D341Med (cell line): ENCODE data around the gene SORD.
A peak's percentile ranks its signal among the peaks of the same experiment; 100 is the strongest.
"Not testable (repeated sequence)": the region's sequence is repeated elsewhere in the genome, so short reads cannot be mapped to it uniquely, and the experiment has no call there.

Experiments used
- DNase-seq: peaks from one replicate; pipeline ENCODE4 v3.0.0; 2012; ENCODE audit warnings: low spot score

The SORD gene

DNA sequence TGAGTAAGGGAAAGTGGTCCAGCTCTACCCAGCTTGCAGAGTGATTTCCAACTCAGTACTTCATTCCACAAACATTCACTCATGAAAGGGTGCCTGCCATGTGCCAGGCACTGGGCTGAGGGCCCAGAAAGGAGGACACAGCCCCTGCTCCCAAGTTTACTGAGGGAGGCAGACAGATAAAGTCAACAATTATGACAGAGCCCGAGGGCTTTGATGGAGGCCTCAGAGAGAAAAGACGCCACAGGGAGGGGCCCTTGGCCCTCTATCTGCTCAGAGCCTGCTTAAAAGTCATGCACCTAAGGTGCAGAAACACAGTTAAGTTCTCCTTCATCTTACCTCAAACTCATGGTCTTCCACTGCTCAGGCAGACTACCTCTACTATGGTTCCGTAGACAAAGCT lies 1.7 kb downstream of the SORD start:
- not testable (repeated sequence) for DNase-seq

DNA sequence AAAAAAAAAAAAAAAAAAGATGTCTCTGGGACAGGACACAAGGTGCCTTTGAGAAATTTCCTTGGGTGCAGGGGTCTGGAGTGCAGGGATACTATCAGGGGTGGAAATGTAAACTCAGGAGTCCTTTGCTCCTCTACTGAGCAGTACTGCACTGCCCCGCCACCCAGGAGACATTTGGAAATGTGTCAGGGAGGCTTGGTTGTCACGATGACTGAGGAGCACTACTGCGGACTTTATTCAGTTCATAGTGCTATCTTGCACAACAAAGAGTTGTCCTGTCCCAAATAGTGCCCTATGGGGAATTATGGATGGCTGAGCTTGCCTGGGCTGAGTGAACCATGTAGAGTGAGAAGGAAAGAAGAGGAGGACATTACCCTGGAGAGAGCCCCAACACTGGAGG lies 2.6 kb downstream of the SORD start:
- DNase-seq = not testable (repeated sequence)

DNA sequence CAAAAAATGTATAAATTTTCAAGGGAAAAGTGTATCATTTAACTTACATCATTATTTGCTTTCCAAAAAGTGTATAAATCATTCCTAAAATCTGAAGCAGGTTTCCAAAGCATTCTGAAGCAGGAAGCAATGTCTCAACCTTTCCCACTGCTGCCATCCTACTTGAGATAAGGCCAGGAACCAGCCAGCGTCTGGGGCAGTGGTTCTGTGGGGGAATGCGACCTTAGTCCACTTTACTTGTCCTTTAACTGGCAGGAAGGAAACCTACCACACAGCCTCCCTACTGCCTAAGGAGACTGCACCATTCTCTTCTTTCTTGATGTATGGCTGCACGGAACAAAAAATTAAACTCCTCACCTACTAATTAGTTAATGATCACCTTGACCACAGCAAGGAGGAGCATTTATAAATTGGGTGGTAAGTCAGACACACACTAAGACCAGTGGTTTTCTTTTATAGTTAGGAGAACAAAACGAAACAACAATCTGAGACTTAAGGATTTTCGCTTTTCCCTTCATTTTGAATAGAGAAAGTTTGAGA lies 3.7 kb downstream of the SORD start:
- no peak for DNase-seq

DNA sequence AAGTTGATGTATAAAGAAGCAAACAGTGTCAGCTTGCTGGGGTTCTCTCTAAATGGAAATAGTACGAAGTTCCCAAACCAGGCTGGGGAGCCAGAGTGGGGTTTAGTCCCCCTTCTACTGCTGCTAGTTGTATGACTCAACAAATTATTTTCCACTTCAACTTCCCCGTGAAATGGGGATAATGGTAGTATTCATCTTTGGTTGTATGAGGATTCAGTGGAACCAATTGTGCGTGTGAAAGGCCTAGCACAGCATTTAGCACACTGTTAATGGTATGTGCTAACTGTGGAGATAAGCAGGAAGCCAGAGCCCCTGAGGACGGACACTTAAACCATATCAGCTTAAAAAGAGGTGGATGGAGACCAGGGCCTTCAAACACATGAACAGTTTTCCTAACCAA lies 4.2 kb downstream of the SORD start:
- DNase-seq = no peak

DNA sequence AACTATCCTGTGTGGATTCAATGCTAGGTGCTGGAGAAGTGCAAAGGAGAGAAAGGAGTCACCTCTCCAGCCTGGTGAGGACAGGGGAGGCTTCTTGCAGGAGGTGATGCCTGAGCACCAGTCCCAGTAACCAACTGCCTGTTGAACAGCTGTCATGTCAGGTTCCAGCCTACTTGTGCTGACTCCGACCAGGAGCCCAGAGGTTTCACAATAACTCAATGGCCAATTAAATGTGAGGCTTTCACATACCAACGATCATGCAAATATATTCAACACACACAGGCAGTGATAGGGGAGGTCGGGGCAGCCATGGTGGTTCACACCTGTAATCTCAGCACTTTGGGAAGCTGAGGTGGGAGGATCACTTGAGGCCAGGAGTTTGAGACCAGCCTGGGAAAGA lies 7.7 kb downstream of the SORD start:
- DNase-seq = no peak

DNA sequence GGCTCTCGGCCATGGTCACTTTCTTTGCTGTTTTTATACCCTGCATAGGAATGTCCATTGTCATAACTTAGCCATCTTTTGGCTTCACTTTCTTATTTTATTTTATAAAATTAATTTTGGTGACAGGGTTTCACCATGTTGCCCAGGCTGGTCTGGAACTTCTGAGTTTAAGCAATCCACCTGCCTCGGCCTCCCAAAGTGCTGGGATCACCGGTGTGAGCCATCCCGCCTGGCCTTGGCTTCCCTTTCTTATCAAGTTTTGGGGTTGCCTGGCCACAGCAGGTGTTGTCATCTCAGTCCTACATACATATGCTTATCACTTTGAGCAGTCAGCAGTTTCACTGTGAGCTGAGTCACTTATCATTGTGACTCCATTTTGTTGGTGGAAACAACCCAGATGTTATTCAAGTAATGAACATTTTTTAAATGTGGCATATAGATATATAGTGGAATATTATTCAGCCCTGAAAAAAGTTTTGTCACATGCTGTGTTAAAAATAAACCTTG lies 8.6 kb downstream of the SORD start:
- not testable (repeated sequence) for DNase-seq

DNA sequence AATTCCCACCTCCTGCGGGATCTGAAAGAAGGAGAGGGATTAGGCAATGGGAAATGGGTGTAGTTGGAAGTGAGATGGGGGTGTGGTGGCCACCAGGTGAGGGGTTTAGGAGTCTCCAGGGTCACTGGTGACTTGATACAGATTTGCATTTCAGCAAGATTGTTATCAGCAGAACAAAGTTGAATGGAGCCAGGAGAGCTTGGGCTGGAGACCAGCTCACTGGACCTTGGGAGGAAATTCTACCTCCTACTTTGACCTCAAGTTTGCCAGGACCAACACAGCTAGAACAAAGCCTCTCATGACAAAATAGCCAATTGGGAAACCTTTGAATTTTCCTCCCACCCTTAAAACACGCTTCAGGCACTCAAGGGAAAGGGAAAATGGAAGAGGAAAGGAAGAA lies 9.5 kb downstream of the SORD start:
- not testable (repeated sequence) for DNase-seq

DNA sequence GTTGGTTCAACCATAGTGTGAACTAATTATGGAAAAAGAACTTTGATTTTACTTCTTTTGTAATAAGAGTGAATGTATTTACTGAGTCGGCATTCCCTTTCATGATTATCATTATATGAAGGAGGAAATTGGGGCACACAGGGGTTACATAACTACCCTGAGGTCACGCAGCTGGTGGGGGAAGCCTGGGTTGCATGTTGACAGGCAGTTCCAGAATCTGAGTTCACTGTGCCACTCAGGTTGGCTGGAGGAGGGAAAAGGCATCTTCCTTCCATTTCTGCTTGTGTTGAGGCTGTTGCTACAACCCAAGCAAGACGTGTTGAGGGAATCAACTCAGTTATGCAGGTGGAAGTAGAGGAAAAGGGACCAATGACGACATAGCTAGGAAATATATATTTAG lies 11.1 kb downstream of the SORD start:
- DNase-seq = not testable (repeated sequence)

DNA sequence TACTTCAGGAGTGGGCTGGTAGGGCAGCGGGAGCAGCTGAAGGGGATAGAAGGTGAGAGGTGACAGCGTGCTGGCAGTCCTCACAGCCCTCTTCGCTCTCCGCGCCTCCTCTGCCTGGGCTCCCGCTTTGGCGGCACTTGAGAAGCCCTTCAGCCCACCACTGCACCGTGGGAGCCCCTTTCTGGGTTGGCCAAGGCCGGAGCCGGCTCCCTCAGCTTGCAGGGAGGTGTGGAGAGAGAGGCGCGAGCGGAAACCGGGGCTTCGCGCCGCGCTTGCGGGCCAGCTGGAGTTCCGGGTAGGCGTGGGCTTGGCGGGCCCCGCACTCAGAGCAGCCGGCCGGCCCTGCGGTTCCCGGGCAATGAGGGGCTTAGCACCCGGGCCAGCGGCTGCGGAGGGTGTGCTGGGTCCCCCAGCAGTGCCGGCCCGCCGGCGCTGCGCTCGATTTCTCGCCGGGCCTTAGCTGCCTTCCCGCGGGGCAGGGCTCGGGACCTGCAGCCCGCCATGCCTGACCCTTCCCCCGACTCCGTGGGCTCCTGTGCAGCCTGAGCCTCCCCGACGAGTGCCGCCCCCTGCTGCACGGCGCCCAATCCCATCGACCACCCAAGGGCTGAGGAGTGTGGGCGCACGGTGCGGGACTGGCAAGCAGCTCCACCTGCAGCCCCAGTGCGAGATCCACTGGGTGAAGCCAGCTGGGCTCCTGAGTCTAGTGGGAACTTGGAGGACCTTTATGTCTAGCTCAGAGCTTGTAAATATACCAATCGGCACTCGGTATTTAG lies 11.8 kb downstream of the SORD start:
- not testable (repeated sequence) for DNase-seq

DNA sequence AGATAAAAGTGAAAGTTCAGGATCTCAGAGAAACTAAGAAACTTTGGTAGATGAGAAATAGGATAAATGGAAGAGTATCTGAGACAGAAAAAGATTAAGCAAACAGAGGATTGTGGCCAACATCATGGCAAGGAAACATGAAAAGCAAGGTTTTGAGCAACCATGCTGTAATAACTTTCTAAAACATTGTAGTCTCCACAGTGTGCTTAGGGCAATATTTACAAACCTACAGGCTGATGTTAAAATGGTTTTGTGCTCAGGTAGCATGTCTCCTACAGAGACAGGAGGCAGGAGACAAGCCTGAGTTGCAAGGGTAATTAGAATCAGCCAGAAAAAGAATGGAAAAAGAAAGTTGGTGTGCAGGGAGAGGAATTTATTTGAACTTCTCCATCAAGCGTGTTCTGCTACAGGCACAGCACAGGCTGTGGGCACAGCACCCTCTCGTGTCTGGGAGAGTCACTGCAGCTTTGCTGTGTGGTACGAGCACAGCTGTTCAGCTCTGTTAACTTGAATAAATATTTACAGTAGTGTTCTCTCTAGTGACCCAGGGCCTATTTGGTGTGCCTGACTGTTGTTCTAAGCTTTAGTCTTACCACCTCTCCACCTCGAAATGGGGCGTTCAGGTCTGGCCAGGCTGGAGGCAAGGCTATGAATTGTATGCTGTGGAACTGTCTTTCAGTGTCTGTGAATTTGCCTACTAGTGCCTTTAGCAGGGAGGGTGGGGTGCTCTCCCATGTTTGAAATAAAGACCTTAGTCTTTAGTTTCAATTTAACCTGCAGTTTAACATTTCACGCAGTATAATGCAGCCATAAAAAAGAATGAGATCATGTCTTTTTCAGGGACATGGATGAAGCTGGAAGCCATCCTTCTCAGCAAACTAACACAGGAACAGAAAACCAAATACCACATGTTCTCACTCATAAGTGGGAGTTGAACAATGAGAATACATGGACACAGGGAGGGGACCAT lies 14.1 kb downstream of the SORD start:
- DNase-seq = peak; percentile 68

DNA sequence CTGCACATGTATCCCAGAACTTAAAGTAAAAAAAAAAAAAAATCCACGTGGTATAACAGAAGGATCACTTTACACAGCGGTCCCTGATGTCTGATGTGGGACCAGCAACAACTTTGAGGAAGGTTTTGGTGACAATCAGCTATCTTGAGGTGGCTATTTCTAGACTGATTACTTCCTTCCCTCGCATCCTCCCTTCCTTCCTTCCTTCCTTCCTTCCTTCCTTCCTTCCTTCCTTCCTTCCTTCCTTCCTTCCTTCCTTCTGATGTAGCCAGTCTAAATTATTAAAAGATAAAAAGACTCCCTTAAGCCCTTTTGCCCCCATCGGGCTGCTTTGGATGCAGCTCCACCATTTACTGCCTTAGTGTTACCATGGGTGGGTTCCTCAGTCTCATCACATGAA lies 14.9 kb downstream of the SORD start:
- DNase-seq = no peak

DNA sequence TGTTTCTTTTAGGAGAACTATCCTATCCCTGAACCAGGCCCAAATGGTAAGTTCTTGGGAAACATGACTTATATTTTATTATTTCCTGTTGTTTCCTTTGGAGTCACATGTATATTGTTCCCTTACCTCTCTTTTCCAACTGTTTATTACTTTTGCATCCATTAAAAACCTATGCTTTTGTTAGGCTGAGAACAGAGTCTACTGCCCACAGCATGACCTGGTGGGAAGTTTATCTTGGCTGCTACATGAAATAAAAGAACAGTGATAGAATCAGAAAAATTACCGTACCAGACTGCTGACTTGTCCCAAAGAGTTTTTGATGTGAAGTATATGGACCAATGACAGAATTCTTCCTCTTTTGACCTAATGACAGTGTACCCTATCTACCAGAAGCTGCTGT lies 17.4 kb downstream of the SORD start:
- DNase-seq = not testable (repeated sequence)

DNA sequence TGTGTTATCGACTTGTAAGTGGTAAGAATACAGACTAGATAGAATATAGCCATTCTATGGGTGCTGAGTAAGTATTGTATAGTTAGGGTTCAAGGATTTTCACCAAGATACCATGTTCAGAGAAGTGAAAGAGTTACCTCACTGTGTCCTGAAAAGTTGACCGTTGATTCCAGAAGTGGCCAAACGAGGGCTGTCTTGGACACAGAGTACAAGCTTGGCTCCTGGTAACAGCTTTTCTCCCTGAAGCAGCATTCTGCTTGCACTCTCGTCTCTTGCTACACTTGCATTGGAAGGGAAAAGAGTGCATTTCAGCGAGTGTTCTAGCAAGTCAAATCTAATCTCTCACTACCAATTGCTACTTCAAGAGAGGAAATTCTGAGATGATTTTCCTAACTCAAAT lies 18.5 kb downstream of the SORD start:
- not testable (repeated sequence) for DNase-seq

DNA sequence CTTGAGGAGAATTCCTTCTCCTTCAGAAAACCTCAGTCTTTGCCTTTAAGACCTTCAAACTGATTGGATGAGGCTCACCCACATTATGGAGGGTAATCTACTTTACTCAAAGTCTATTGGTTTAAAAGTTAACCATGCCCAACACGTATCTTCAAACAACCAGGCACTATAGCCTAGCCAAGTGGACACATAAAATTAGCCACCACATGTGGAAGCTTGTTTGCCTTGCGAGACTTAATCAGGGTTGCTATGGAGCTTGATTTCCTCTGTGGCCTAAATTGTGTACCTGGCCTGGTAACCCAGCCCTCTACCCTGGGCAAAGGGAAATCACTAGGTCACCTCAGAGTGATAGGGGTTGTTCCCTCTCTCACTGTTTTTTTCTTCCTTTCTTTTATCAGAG lies 19.9 kb downstream of the SORD start:
- DNase-seq = not testable (repeated sequence)

DNA sequence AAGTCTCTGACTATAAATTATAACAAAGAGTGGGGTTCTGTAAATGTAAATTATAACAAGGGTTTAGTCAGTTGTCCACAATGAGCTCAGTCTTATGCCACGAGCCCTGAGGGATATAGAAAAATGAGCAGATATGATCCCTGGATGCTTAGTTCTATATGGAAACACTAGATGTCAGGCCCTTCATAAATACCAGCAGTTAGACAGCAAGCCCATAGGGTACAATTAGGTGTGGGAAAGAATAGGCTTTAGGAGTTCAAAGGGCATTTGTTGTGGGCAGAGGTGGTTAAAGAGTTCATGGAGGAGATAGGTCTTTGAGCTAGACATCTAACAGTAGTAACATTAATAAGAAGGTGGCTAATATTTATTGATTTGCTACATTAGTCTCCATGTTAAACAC lies 21.3 kb downstream of the SORD start:
- DNase-seq = not testable (repeated sequence)

DNA sequence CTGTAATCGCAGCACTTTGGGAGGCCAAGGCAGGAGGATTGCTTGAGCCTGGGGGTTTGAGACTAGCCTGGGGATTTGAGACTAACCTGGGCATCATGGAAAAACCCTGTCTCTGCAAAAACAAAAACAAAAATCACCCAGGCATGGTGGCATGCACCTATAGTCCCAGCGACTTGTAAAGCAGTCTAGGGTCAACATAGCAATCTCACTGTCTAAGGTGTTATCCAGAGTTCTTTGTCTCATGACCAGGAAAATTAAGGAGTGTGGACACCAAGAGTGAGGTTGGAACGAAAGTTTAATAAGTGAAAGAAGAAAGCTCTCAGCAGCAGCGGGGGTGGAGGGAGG lies 25.4 kb downstream of the SORD start:
- DNase-seq = not testable (repeated sequence)

DNA sequence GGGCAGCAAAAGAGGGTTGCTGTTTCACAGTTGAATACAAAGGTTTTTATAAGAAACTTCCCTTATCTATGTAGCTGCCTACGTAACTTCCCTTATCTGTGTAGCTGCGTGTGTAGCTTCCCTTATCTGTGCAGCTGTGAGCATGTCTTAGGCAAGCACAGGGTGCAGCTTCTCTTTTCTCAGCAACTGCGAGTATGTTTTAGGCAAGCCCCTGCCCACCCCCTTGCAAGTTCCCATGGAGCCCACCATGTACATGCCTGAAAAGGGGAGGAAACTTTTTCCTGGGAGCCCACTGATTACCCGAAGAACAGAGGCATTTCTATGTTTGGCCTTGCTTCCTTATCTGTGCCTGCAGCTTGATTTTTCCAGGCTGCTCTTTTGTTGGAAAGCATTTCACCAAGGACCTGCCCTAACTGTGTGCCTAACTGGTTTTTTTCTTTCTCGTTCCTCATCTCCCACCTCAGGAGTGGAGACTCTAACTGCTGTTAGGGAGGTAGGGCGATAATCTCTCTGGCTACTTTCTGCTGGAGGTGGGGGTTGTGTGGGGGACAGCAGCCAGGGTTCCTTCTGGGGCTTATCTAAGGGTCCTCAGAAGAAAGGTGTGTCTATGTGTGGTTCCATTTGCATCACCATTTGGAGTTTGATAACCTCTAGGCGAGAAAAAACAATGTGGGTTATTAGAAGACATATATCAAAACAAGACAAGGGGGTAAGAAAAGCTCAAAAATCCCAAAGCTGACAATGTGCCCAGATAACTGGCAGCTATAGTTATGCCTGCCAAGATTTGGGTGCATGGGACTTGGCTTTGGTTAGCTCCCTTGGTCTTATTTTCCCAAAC lies 26.0 kb downstream of the SORD start:
- DNase-seq = no peak

DNA sequence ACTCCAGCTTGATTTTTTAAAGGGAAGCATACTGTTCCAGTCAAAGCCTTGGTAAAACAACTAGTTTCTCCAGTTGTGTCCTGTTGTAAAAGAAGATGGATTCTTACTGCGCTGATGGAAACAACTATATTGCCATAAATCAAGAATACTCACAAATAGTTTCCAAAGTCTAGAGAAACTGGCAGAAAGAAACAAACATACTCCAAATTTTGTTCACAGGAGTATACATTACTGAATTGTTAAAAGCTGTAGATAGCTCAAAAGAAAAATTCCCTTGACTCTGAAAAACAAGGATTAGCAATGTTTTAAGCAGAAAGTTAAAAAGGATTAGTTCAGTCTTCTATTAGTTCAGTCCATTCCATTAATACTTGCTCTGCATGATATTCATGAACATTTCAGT lies 27.6 kb downstream of the SORD start:
- DNase-seq = no peak

DNA sequence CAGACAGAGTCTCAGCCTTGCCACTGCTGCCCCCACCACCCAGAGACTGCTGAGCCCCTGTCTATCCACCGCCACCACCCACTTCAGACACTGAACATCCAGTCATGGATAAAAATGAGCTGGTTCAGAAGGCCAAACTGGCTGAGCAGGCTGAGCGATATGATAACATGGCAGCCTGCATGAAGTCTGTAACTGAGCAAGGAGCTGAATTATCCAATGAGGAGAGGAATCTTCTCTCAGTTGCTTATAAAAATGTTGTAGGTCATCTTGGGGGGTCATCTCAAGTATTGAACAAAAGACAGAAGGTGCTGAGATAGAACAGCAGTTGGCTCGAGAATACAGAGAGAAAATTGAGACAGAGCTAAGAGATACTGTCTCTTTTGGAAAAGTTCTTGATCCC lies 29.7 kb downstream of the SORD start:
- not testable (repeated sequence) for DNase-seq

DNA sequence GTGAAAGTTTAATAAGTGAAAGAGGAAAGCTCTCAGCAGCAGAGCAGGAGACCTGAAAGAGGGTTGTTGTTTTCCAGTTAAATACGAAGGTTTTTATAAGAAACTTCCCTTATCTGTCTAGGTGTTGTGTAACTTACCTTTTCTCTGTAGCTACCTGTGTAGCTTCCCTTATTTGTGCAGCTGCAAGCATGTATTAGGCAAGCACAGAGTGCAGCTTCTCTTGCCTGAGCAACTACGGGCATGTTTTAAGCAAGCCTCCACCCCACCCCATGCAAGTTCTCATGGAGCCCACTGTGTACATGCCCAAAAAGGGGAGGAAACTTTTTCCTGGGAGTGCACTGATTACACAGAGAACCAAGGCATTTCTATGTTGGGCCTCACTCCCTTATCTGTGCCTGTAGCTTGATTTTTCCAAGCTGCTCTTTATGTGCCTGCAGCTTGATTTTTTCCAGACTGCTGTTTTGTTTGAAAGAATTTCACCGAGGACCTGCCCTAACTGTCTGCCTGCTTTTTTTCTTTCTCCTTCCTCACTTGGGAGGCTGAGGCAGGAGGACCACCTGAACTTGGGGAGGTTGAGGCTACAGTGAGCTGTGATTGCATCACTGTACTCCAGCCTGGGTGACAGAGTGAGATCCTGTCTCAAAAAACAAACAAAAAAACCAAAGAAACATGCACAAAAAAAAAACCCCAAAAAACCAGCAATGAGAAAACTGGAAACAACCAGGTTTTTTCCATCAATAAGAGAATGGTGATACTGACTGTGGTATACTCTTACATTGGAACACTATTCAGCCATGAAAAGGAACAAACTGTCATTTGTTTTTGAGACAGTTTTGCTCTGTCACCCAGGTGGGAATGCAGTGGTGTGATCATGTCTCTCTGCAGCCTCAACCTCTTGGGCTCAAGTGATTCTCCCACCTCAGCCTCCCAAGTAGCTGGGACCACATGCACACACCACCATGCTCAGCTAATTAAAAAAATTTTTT lies 36.0 kb downstream of the SORD start:
- not testable (repeated sequence) for DNase-seq
